ENCODE measurements around the gene TRIP11. TPM values are rescaled to one million over a fixed set of nuclear protein-coding genes. Genes with fewer than 3 reads are reported as not detected.

TRIP11 gene
- total RNA-seq, 1 donor: 53.3 TPM

DNA sequence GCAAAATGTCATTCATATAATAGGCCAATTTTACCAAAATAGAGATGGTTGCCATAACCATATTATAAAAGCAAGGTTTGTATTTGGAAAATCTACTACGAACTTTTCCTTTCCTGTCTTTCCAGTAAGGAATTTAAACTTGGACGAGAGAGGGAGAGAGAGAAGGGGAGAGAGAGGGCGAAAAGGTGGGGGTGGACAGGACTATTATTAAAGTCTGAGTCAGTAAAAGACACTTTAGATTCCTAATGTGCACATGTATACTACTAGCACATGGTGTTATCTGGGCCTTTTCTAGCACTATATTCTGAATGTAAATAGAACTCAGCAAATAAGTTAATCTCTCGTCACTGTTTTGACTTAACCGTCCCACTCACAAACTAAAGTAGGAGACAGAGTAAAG, 62.0 kb downstream of the TRIP11 start:
- DNase-seq (ENCODE audit: low read depth): peak; percentile 18
- no peak for TF ChIP-seq CTCF (IDR thresholded peaks at IDR 0.05; ENCODE audit: insufficient read depth, low read length)
- H3K4me3 ChIP-seq (ENCODE audit: low read depth, low read length): no peak overlapping the region

- no peak overlapping the region for H3K4me3 ChIP-seq (ENCODE audit: low read depth, low read length)
- no peak for TF ChIP-seq CTCF (IDR thresholded peaks at IDR 0.05; ENCODE audit: insufficient read depth, low read length)
- no peak for DNase-seq (ENCODE audit: low read depth)
Measured at GRCh38 chr14:91975763-91976162, 64.1 kb downstream of the TRIP11 start.

GRCh38 chr14:91971188-91971778, 68.6 kb downstream of the TRIP11 start:
- no peak for TF ChIP-seq CTCF (IDR thresholded peaks at IDR 0.05; ENCODE audit: insufficient read depth, low read length)
- H3K4me3 ChIP-seq (ENCODE audit: low read depth, low read length): no peak overlapping the region
- no peak for DNase-seq (ENCODE audit: low read depth)

DNA sequence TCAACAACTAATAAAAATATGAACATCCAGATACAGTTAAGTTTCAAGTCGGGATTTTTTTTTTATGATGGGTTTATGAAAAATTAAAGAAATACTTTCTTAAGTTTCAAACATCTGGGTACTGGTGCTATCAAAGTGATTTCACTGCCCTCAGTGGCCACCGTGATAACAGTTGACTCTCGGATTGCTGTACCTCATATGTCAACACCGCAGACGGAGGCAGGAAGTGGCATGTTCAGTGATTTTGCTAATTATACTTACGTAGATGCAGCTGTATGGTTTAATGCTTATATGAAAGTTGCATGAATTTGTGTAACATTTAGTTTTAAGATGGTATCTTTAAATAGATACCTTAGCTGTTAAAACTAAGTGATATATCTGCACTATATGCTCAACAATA, 71.6 kb downstream of the TRIP11 start:
- TF ChIP-seq CTCF (IDR thresholded peaks at IDR 0.05; ENCODE audit: insufficient read depth, low read length): no peak
- H3K4me3 ChIP-seq (ENCODE audit: low read depth, low read length): no peak overlapping the region
- DNase-seq (ENCODE audit: low read depth): no peak

GRCh38 chr14:91964724-91965123, 75.1 kb downstream of the TRIP11 start:
- H3K4me3 ChIP-seq (ENCODE audit: low read depth, low read length): no peak overlapping the region
- no peak for DNase-seq (ENCODE audit: low read depth)
- TF ChIP-seq CTCF (IDR thresholded peaks at IDR 0.05; ENCODE audit: insufficient read depth, low read length): no peak

GRCh38 chr14:91964011-91964410, 75.8 kb downstream of the TRIP11 start:
- TF ChIP-seq CTCF (IDR thresholded peaks at IDR 0.05; ENCODE audit: insufficient read depth, low read length): no peak
- no peak overlapping the region for H3K4me3 ChIP-seq (ENCODE audit: low read depth, low read length)
- DNase-seq (ENCODE audit: low read depth): no peak

GRCh38 chr14:91963465-91963864, 76.4 kb downstream of the TRIP11 start:
- no peak for TF ChIP-seq CTCF (IDR thresholded peaks at IDR 0.05; ENCODE audit: insufficient read depth, low read length)
- DNase-seq (ENCODE audit: low read depth): peak; percentile 29
- H3K4me3 ChIP-seq (ENCODE audit: low read depth, low read length): no peak overlapping the region

Data from fibroblast of the aortic adventitia (primary cell).